Naive thymus-derived CD4-positive, alpha-beta T cell (primary cell): ENCODE measurements around the gene NIFK. TPM values are rescaled to one million over a fixed set of nuclear protein-coding genes. Genes with fewer than 3 reads are reported as not detected.
"Not testable (repeated sequence)": the region's sequence is repeated elsewhere in the genome, so short reads cannot be mapped to it uniquely, and the experiment has no call there.

Experiments used
- ATAC-seq: fragments of 150-1000 bp; cut with Tn5 transposase; 2 replicates; pipeline ENCODE4 v1.10.0; 2021; ENCODE audit warnings: mild to moderate bottlenecking, moderate library complexity
- CTCF ChIA-PET: fragments of 350-600 bp; sonication (Branson Sonifier 250); formaldehyde crosslinking; loops from one replicate; lab custom pipeline; 2021; ENCODE audit warnings: antibody characterized with exemption; lab: Charles Lee
- POLR2A ChIA-PET: fragments of 350-600 bp; sonication (Branson Sonifier 250); formaldehyde crosslinking; loops from one replicate; lab custom pipeline; 2021; ENCODE audit warnings: antibody characterized with exemption, inconsistent platforms; lab: Charles Lee
- DNase-seq, 9 donors: peaks; one replicate each; pipeline versions ENCODE4 v3.0.0 to v3.0.0-alpha.2; 2020 to 2022; ENCODE audit warnings: mixed read lengths in 1 of 9
- H3K27ac ChIP-seq: one replicate; pipeline ENCODE4 v1.7.0; 2013; ENCODE audit warnings: mild to moderate bottlenecking, low read depth, low read length, moderate library complexity
- H3K27me3 ChIP-seq, 2 donors: one replicate each; pipeline ENCODE4 v1.7.0; 2013; ENCODE audit warnings: low read length in 2 of 2, mild to moderate bottlenecking in 2 of 2, moderate library complexity in 2 of 2; ENCODE audit not compliant: control insufficient read depth in 2 of 2, insufficient read depth in 2 of 2
- H3K36me3 ChIP-seq, 3 experiments: 1 replicate in 2 of 3; 2 replicates in 1 of 3; pipeline ENCODE4 v1.7.0; 2013; ENCODE audit warnings: low read length in 3 of 3, mild to moderate bottlenecking in 3 of 3, moderate library complexity in 1 of 3; ENCODE audit not compliant: insufficient read depth in 3 of 3, control insufficient read depth in 2 of 3
- H3K4me1 ChIP-seq, 2 donors: one replicate each; pipeline ENCODE4 v1.7.0; 2013; ENCODE audit warnings: low read length in 2 of 2, mild to moderate bottlenecking in 2 of 2, moderate library complexity in 1 of 2; ENCODE audit not compliant: control insufficient read depth in 2 of 2, insufficient read depth in 2 of 2
- H3K4me3 ChIP-seq: 2 replicates; pipeline ENCODE4 v1.7.0; 2013; ENCODE audit warnings: mild to moderate bottlenecking, low read length
- H3K9me3 ChIP-seq, 3 experiments: 1 replicate in 2 of 3; 2 replicates in 1 of 3; pipeline ENCODE4 v1.7.0; 2013; ENCODE audit warnings: low read length in 3 of 3; ENCODE audit not compliant: control insufficient read depth in 2 of 3
- H3K27ac Mint-ChIP-seq, 9 donors: one replicate each; pipeline ENCODE4 v1.8.0; 2020 to 2022; ENCODE audit warnings: mixed read lengths in 9 of 9, mild to moderate bottlenecking in 8 of 9, moderate library complexity in 5 of 9, inconsistent platforms in 2 of 9
- H3K27me3 Mint-ChIP-seq, 5 donors: one replicate each; pipeline ENCODE4 v1.8.0; 2021 to 2022; ENCODE audit warnings: mixed read lengths in 5 of 5, mild to moderate bottlenecking in 1 of 5
- H3K36me3 Mint-ChIP-seq, 5 donors: one replicate each; pipeline ENCODE4 v1.8.0; 2020 to 2022; ENCODE audit warnings: mixed read lengths in 5 of 5, mild to moderate bottlenecking in 3 of 5, inconsistent platforms in 1 of 5
- H3K4me1 Mint-ChIP-seq, 7 donors: one replicate each; pipeline ENCODE4 v1.8.0; 2020 to 2022; ENCODE audit warnings: mixed read lengths in 7 of 7, mild to moderate bottlenecking in 3 of 7, inconsistent platforms in 1 of 7
- H3K4me3 Mint-ChIP-seq, 10 donors: one replicate each; pipeline ENCODE4 v1.8.0; 2020 to 2022; ENCODE audit warnings: mild to moderate bottlenecking in 10 of 10, mixed read lengths in 10 of 10, moderate library complexity in 6 of 10, inconsistent platforms in 2 of 10
- H3K9me3 Mint-ChIP-seq, 11 donors: one replicate each; pipeline ENCODE4 v1.8.0; 2020 to 2022; ENCODE audit warnings: mixed read lengths in 11 of 11, mild to moderate bottlenecking in 4 of 11, inconsistent platforms in 1 of 11, moderate library complexity in 1 of 11
- intact Hi-C, 2 donors: fragments of 100-400 bp; cut with micrococcal nuclease; formaldehyde crosslinking; loops; one replicate each; pipeline ENCODE4 v1.15.1; 2023
- polyA plus RNA-seq, 2 donors: library from polyadenylated mRNA; unstranded; fragments of 300-500 nt; fragmentation: Illumina TruSeq; gene quantifications; one replicate each; pipeline ENCODE4 v1.2.3, GENCODE V29; 2021
- total RNA-seq, 6 experiments: library from RNA in 5 of 6; stranded (reverse) in 5 of 6; gene quantifications; 1 replicate in 5 of 6; 2 replicates in 1 of 6; pipeline ENCODE4 v1.2.3 and lab custom pipeline; 2021 to 2026

The NIFK gene
- total and polyA plus RNA-seq, 7 experiments from 2014 or later = 35.3 to 88.1 (median 75.5) TPM

GRCh38 chr2:121701761-121702160 lies 34.9 kb downstream of the NIFK start:
- intact Hi-C loops, H3K9me3 Mint-ChIP-seq, H3K27me3 Mint-ChIP-seq: not testable (repeated sequence)

GRCh38 chr2:121699421-121700333 lies 37.0 kb downstream of the NIFK start:
- Histone ChIP-seq H3K4me3 (peak overlapping the region; percentile 12), H3K27ac (no peak overlapping the region), H3K27me3 (no peaks in the 10 kb centered on the region), H3K9me3 (no peaks in the 10 kb centered on the region), H3K4me1 (peaks cover 13 to 31% of the 10 kb centered on the region in 2 donors), H3K36me3 (no peaks in the 10 kb centered on the region)
- Mint-ChIP-seq H3K36me3 (no peaks in the 10 kb centered on the region), H3K27me3 (no peaks in the 10 kb centered on the region), H3K27ac (peak overlapping the region; percentile 73 to 96 (median 90)), H3K9me3 (no peaks in the 10 kb centered on the region), H3K4me1 (peaks cover 13 to 46% (median 24%) of the 10 kb centered on the region in 7 donors), H3K4me3 (peak overlapping the region; percentile 73 to 92 (median 82))
- peak; percentile 32 to 80 (median 56) for DNase-seq
- ChIA-PET POLR2A (interaction anchor here (0.5 to 2.1 kb wide), 6 partner anchors 34 to 258 kb away, joined by 3 to 11 read pairs (median 4); partner anchors contain the start of genes CLASP1, NIFK and RNU4ATAC), CTCF (interaction anchor here (1.2 kb wide), 1 partner anchor 51 kb away, joined by 3 read pairs; no protein-coding TSS in a partner anchor)
- peak; percentile 98 for ATAC-seq
- intact Hi-C loops = loop anchor here (1.0 kb wide), 4 partner anchors 37 to 169 kb away; partner anchors contain the start of genes CLASP1 (in 1 of the 2), NIFK (in 1 of the 2) and RNU4ATAC (in 1 of the 2)

More at GRCh38 chr2:121701761-121702160, 34.9 kb downstream of the NIFK start:
- peak overlapping the region in 3 of 9 donors; percentile 26 to 87 (median 31) for H3K27ac Mint-ChIP-seq
- POLR2A ChIA-PET = interaction anchor here (0.7 kb wide), 1 partner anchor 35 kb away, joined by 3 read pairs; the partner anchor contains the start of gene NIFK
- ATAC-seq, CTCF ChIA-PET, DNase-seq, H3K9me3 ChIP-seq, H3K27me3 ChIP-seq, H3K36me3 ChIP-seq, H3K4me3 ChIP-seq, H3K27ac ChIP-seq, H3K36me3 Mint-ChIP-seq: not testable (repeated sequence)
- H3K4me3 Mint-ChIP-seq = peak overlapping the region in 1 of 10 donors; percentile 42
- H3K4me1 ChIP-seq = peaks cover 13 to 31% of the 10 kb centered on the region in 2 donors
- H3K4me1 Mint-ChIP-seq = peaks cover 13 to 49% (median 24%) of the 10 kb centered on the region in 7 donors

- POLR2A ChIA-PET = interaction anchor here (0.5 to 2.0 kb wide), 4 partner anchors 37 to 162 kb away, joined by 3 to 9 read pairs (median 3); partner anchors contain the start of genes CLASP1 and NIFK
- H3K27ac Mint-ChIP-seq = peak overlapping the region; percentile 4 to 96 (median 67)
- ATAC-seq (no peak), DNase-seq (no peak)
- CTCF ChIA-PET = no interaction called here
- no peaks in the 10 kb centered on the region for H3K9me3 ChIP-seq
- H3K36me3 Mint-ChIP-seq = no peaks in the 10 kb centered on the region
- intact Hi-C loops = no loop called here
- no peaks in the 10 kb centered on the region for H3K27me3 ChIP-seq
- H3K9me3 Mint-ChIP-seq = no peaks in the 10 kb centered on the region
- no peaks in the 10 kb centered on the region for H3K27me3 Mint-ChIP-seq
- H3K4me1 Mint-ChIP-seq = peaks cover 13 to 46% (median 24%) of the 10 kb centered on the region in 7 donors
- no peak overlapping the region for H3K4me3 ChIP-seq
- H3K4me3 Mint-ChIP-seq = peak overlapping the region in 6 of 10 donors; percentile 0 to 57 (median 12)
- peaks cover 13 to 31% of the 10 kb centered on the region in 2 donors for H3K4me1 ChIP-seq
- H3K27ac ChIP-seq = no peak overlapping the region
- no peaks in the 10 kb centered on the region for H3K36me3 ChIP-seq
These were observed 38.3 kb downstream of the NIFK start for GRCh38 chr2:121698318-121698930.

GRCh38 chr2:121697108-121697631 lies 39.5 kb downstream of the NIFK start:
- Mint-ChIP-seq H3K4me3 (no peak overlapping the region), H3K4me1 (peaks cover 13 to 43% (median 23%) of the 10 kb centered on the region in 7 donors)
- no peak for DNase-seq

GRCh38 chr2:121696410-121696930 lies 40.2 kb downstream of the NIFK start:
- Mint-ChIP-seq H3K27me3 (no peaks in the 10 kb centered on the region), H3K4me1 (peaks cover 13 to 37% (median 23%) of the 10 kb centered on the region in 7 donors), H3K36me3 (no peaks in the 10 kb centered on the region), H3K9me3 (no peaks in the 10 kb centered on the region), H3K27ac (no peak overlapping the region), H3K4me3 (no peak overlapping the region)
- intact Hi-C loops = no loop called here
- Histone ChIP-seq H3K27me3 (no peaks in the 10 kb centered on the region), H3K4me3 (no peak overlapping the region), H3K9me3 (no peaks in the 10 kb centered on the region), H3K4me1 (peaks cover 13 to 28% of the 10 kb centered on the region in 2 donors), H3K36me3 (no peaks in the 10 kb centered on the region), H3K27ac (no peak overlapping the region)
- no peak for DNase-seq
- no peak for ATAC-seq
- CTCF ChIA-PET = no interaction called here
- POLR2A ChIA-PET = no interaction called here

More at GRCh38 chr2:121697108-121697631, 39.5 kb downstream of the NIFK start:
- no peak for ATAC-seq
- Histone ChIP-seq H3K27me3 (no peaks in the 10 kb centered on the region), H3K9me3 (no peaks in the 10 kb centered on the region), H3K4me1 (peaks cover 13 to 31% of the 10 kb centered on the region in 2 donors), H3K36me3 (no peaks in the 10 kb centered on the region), H3K4me3 (no peak overlapping the region), H3K27ac (no peak overlapping the region)
- ChIA-PET CTCF (no interaction called here), POLR2A (no interaction called here)
- no peaks in the 10 kb centered on the region for H3K36me3 Mint-ChIP-seq
- no peaks in the 10 kb centered on the region for H3K27me3 Mint-ChIP-seq
- H3K9me3 Mint-ChIP-seq = no peaks in the 10 kb centered on the region
- intact Hi-C loops = no loop called here
- H3K27ac Mint-ChIP-seq = peak overlapping the region in 2 of 9 donors; percentile 51 to 78

GRCh38 chr2:121695171-121695451 lies 41.6 kb downstream of the NIFK start:
- Mint-ChIP-seq H3K4me3 (no peak overlapping the region), H3K27ac (no peak overlapping the region), H3K9me3 (no peaks in the 10 kb centered on the region), H3K36me3 (no peaks in the 10 kb centered on the region), H3K4me1 (peaks cover 11 to 24% (median 16%) of the 10 kb centered on the region in 7 donors), H3K27me3 (no peaks in the 10 kb centered on the region)
- Histone ChIP-seq H3K4me1 (peaks cover 7 to 15% of the 10 kb centered on the region in 2 donors), H3K27ac (no peak overlapping the region), H3K36me3 (no peaks in the 10 kb centered on the region), H3K27me3 (no peaks in the 10 kb centered on the region), H3K9me3 (no peaks in the 10 kb centered on the region), H3K4me3 (no peak overlapping the region)
- ATAC-seq (no peak), DNase-seq (no peak)
- CTCF ChIA-PET = no interaction called here
- POLR2A ChIA-PET = no interaction called here
- intact Hi-C loops = no loop called here
